HEK293 (cell line): ENCODE results near the gene PTGIS.

Source experiments
- BCL11B ChIP-seq: fragments of 450-650 bp; formaldehyde crosslinking; IDR thresholded peaks from 2 replicates; pipeline ENCODE4 v1.5.1; 2016; ENCODE audit warnings: low read depth, missing biosample characterization, missing genetic modification characterization
- ELK4 ChIP-seq: IDR thresholded peaks from 2 replicates; pipeline ENCODE4 v1.6.1; 2011; ENCODE audit warnings: mild to moderate bottlenecking, low read depth, low read length, borderline replicate concordance
- GLIS2 ChIP-seq: fragments of 450-650 bp; formaldehyde crosslinking; IDR thresholded peaks from 2 replicates; pipeline ENCODE4 v1.5.1; 2016; ENCODE audit warnings: missing biosample characterization, missing genetic modification characterization
- IKZF3 ChIP-seq: fragments of 450-650 bp; IDR thresholded peaks from 2 replicates; pipeline ENCODE4 v1.5.0; 2018; ENCODE audit warnings: missing biosample characterization, mild to moderate bottlenecking, missing genetic modification characterization, moderate library complexity
- KLF1 ChIP-seq: fragments of 450-650 bp; formaldehyde crosslinking; IDR thresholded peaks from 2 replicates; pipeline ENCODE4 v1.5.1; 2016; ENCODE audit warnings: missing biosample characterization, missing genetic modification characterization
- OVOL3 ChIP-seq: fragments of 450-650 bp; formaldehyde crosslinking; IDR thresholded peaks from 2 replicates; pipeline ENCODE4 v1.5.1; 2016; ENCODE audit warnings: missing biosample characterization, missing genetic modification characterization
- PRDM1 ChIP-seq: fragments of 450-650 bp; formaldehyde crosslinking; IDR thresholded peaks from 2 replicates; pipeline ENCODE4; 2016; ENCODE audit warnings: missing biosample characterization, missing genetic modification characterization
- RBAK ChIP-seq: fragments of 450-650 bp; formaldehyde crosslinking; IDR thresholded peaks from 2 replicates; pipeline ENCODE4 v1.5.1; 2016; ENCODE audit warnings: missing biosample characterization, missing genetic modification characterization
- SCRT1 ChIP-seq: fragments of 450-650 bp; formaldehyde crosslinking; IDR thresholded peaks from 2 replicates; pipeline ENCODE4 v1.5.1; 2016; ENCODE audit warnings: missing biosample characterization, missing genetic modification characterization, borderline replicate concordance
- ZBTB11 ChIP-seq: fragments of 450-650 bp; formaldehyde crosslinking; conservative IDR thresholded peaks from 2 replicates; pipeline ENCODE4 v1.5.1; 2016; ENCODE audit warnings: low read depth, missing biosample characterization, missing genetic modification characterization
- ZBTB6 ChIP-seq: fragments of 450-650 bp; formaldehyde crosslinking; IDR thresholded peaks from 2 replicates; pipeline ENCODE4 v1.5.1; 2017; ENCODE audit warnings: missing biosample characterization, missing genetic modification characterization
- ZBTB8A ChIP-seq: fragments of 450-650 bp; formaldehyde crosslinking; IDR thresholded peaks from 2 replicates; pipeline ENCODE4 v1.5.1; 2016; ENCODE audit warnings: missing biosample characterization, missing genetic modification characterization
- ZFHX2 ChIP-seq: fragments of 450-650 bp; formaldehyde crosslinking; conservative IDR thresholded peaks from 2 replicates; pipeline ENCODE4 v1.5.1; 2016; ENCODE audit warnings: missing biosample characterization, missing genetic modification characterization
- ZFP69B ChIP-seq: fragments of 450-650 bp; formaldehyde crosslinking; IDR thresholded peaks from 2 replicates; pipeline ENCODE4 v1.5.1; 2016; ENCODE audit warnings: missing biosample characterization, missing genetic modification characterization
- ZIC2 ChIP-seq: fragments of 450-650 bp; formaldehyde crosslinking; IDR thresholded peaks from 2 replicates; pipeline ENCODE4 v1.5.1; 2016; ENCODE audit warnings: missing biosample characterization, missing genetic modification characterization
- ZNF157 ChIP-seq: fragments of 450-650 bp; formaldehyde crosslinking; IDR thresholded peaks from 2 replicates; pipeline ENCODE4 v1.5.1; 2016; ENCODE audit warnings: missing biosample characterization, missing genetic modification characterization
- ZNF16 ChIP-seq: fragments of 450-650 bp; formaldehyde crosslinking; IDR thresholded peaks from 2 replicates; pipeline ENCODE4 v1.5.1; 2016; ENCODE audit warnings: low read depth, missing biosample characterization, missing genetic modification characterization
- ZNF23 ChIP-seq: fragments of 450-650 bp; formaldehyde crosslinking; IDR thresholded peaks from 2 replicates; pipeline ENCODE4 v1.5.1; 2016; ENCODE audit warnings: missing biosample characterization, missing genetic modification characterization, borderline replicate concordance
- ZNF26 ChIP-seq: fragments of 450-650 bp; formaldehyde crosslinking; IDR thresholded peaks from 2 replicates; pipeline ENCODE4 v1.5.1; 2016; ENCODE audit warnings: missing biosample characterization, missing genetic modification characterization
- ZNF274 ChIP-seq, 2 experiments: fragments of 200-500 bp in 1 of 2; fragments of 450-650 bp in 1 of 2; sonication (Bioruptor generic) in 1 of 2; formaldehyde crosslinking in 1 of 2; IDR thresholded peaks; 2 replicates each; pipeline versions ENCODE4 v1.5.1 to v1.6.1; 2014 to 2016; ENCODE audit warnings: borderline replicate concordance in 1 of 2, inconsistent platforms in 1 of 2, low read length in 1 of 2, missing biosample characterization in 1 of 2, missing genetic modification characterization in 1 of 2
- ZNF341 ChIP-seq: fragments of 450-650 bp; formaldehyde crosslinking; IDR thresholded peaks from 2 replicates; pipeline ENCODE4; 2016; ENCODE audit warnings: low read depth, missing biosample characterization, missing genetic modification characterization
- ZNF394 ChIP-seq: fragments of 450-650 bp; formaldehyde crosslinking; IDR thresholded peaks from 2 replicates; pipeline ENCODE4 v1.5.1; 2016; ENCODE audit warnings: missing biosample characterization, missing genetic modification characterization, mild to moderate bottlenecking, moderate library complexity, borderline replicate concordance
- ZNF423 ChIP-seq: fragments of 450-650 bp; formaldehyde crosslinking; IDR thresholded peaks from 2 replicates; pipeline ENCODE4 v1.5.1; 2016; ENCODE audit warnings: missing biosample characterization, missing genetic modification characterization
- ZNF513 ChIP-seq: fragments of 450-650 bp; IDR thresholded peaks from 2 replicates; pipeline ENCODE4 v1.5.1; 2018; ENCODE audit warnings: missing biosample characterization, missing genetic modification characterization
- ZNF585B ChIP-seq: fragments of 450-650 bp; formaldehyde crosslinking; IDR thresholded peaks from 2 replicates; pipeline ENCODE4 v1.5.1; 2016; ENCODE audit warnings: missing biosample characterization, missing genetic modification characterization
- ZNF701 ChIP-seq: fragments of 450-650 bp; formaldehyde crosslinking; IDR thresholded peaks from 2 replicates; pipeline ENCODE4 v1.5.1; 2016; ENCODE audit warnings: missing biosample characterization, missing genetic modification characterization
- ZNF785 ChIP-seq: fragments of 450-650 bp; formaldehyde crosslinking; IDR thresholded peaks from 2 replicates; pipeline ENCODE4 v1.5.1; 2016; ENCODE audit warnings: missing biosample characterization, missing genetic modification characterization
- ZSCAN4 ChIP-seq: fragments of 450-650 bp; formaldehyde crosslinking; IDR thresholded peaks from 2 replicates; pipeline ENCODE4 v1.5.1; 2017; ENCODE audit warnings: missing biosample characterization, missing genetic modification characterization
- ZXDB ChIP-seq: fragments of 450-650 bp; formaldehyde crosslinking; IDR thresholded peaks from 2 replicates; pipeline ENCODE4 v1.5.1; 2016; ENCODE audit warnings: missing biosample characterization, missing genetic modification characterization

PTGIS gene

GRCh38 chr20:49484180-49485140 is 83.5 kb downstream of the PTGIS start (continued):
- TF ChIP-seq ZBTB6 (tag by site-specific recombination) (0 out of 2 replicates have a peak, but pooled peaks have one; percentile 52), RBAK (tag by site-specific recombination) (no peak), KLF1 (tag by site-specific recombination) (no peak), ZNF513 (tag by site-specific recombination) (no peak), ZNF341 (tag by site-specific recombination) (no peak), PRDM1 (tag by site-specific recombination) (no peak), BCL11B (tag by site-specific recombination) (no peak), ZNF23 (tag by site-specific recombination) (no peak), ZNF26 (no peak), ZNF585B (no peak), ZNF16 (tag by site-specific recombination) (no peak), ZNF157 (tag by site-specific recombination) (no peak), ZIC2 (tag by site-specific recombination) (peak; percentile 61), OVOL3 (tag by site-specific recombination) (no peak), ZBTB8A (peak; percentile 98), ZSCAN4 (no peak), ZFP69B (tag by site-specific recombination) (peak; percentile 57; the same call in 1 of the 2 replicates), ZNF274 (IDR thresholded peaks at IDR 0.05; ENCODE audit: low read length) (no peak), ZNF274 (tag by site-specific recombination; IDR thresholded peaks at IDR 0.05; ENCODE audit: borderline replicate concordance) (no peak), ZNF701 (tag by site-specific recombination) (no peak), ZNF394 (tag by site-specific recombination) (no peak; the same call in 1 of the 2 replicates), ELK4 (no peak), GLIS2 (tag by site-specific recombination) (peak; percentile 68), ZBTB11 (tag by site-specific recombination) (peak; percentile 75), ZNF423 (tag by site-specific recombination) (no peak), ZFHX2 (tag by site-specific recombination) (peak; percentile 83), IKZF3 (tag by site-specific recombination) (peak; percentile 70), ZXDB (no peak), SCRT1 (tag by site-specific recombination) (peak; percentile 75), ZNF785 (0 out of 2 replicates have a peak, but pooled peaks have one; percentile 58)
